Fibroblast of lung (primary cell): ENCODE data around the gene ALDOA.

Source experiments
- EZH2 ChIP-seq: IDR thresholded peaks from 2 replicates; pipeline ENCODE4 v1.5.1; 2012; ENCODE audit warnings: low read length, control low read depth, mild to moderate bottlenecking; ENCODE audit errors: missing control alignments
- TF ChIP-seq, protein P1 (sequence below), 2 donors: IDR thresholded peaks in 1 of 2; conservative IDR thresholded peaks in 1 of 2; 1 replicate in 1 of 2; 2 replicates in 1 of 2; pipeline ENCODE4 v1.5.1; 2011 to 2012; ENCODE audit warnings: low read length in 2 of 2, control low read depth in 1 of 2, inconsistent platforms in 1 of 2, low read depth in 1 of 2, mild to moderate bottlenecking in 1 of 2

DNA sequence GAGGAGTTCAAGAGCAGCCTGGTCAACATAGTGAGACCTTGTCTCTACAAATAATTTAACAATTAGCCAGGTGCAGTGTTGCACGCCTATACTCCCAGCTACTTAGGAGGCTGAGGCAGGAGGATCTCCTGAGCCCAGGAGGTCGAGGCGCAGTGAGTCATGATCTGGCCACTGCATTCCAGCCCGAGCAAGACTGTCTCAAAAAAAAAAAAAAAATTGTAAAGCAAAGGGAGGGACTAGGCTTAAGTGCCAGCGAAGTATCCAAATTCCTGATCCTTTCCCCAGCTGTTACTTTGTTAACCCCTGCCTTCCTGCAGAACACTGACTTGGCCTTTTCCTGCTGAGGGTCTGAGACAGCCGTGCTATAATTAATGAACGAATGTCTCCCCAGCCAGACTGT lies 45.1 kb downstream of the ALDOA start:
- TF ChIP-seq, protein P1, sequence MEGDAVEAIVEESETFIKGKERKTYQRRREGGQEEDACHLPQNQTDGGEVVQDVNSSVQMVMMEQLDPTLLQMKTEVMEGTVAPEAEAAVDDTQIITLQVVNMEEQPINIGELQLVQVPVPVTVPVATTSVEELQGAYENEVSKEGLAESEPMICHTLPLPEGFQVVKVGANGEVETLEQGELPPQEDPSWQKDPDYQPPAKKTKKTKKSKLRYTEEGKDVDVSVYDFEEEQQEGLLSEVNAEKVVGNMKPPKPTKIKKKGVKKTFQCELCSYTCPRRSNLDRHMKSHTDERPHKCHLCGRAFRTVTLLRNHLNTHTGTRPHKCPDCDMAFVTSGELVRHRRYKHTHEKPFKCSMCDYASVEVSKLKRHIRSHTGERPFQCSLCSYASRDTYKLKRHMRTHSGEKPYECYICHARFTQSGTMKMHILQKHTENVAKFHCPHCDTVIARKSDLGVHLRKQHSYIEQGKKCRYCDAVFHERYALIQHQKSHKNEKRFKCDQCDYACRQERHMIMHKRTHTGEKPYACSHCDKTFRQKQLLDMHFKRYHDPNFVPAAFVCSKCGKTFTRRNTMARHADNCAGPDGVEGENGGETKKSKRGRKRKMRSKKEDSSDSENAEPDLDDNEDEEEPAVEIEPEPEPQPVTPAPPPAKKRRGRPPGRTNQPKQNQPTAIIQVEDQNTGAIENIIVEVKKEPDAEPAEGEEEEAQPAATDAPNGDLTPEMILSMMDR (conservative IDR thresholded peaks at IDR 0.05 in 1 of 2, IDR thresholded peaks at IDR 0.05 in 1 of 2; ENCODE audit: low read depth in 1 of 2, low read length in 2 of 2), result no peak
- TF ChIP-seq EZH2, result no peak
